ENCODE measurements around the gene NIN.
A peak's percentile ranks its signal among the peaks of the same experiment; 100 is the strongest.

The NIN gene

GRCh38 chr14:50798048-50798421, 32.9 kb downstream of the NIN start:
- H3K4me3 ChIP-seq (ENCODE audit: low read depth in 1 of 2, low read length in 1 of 2), result no peak overlapping the region
- H3K27ac ChIP-seq, result no peak overlapping the region
- TF ChIP-seq CTCF (IDR thresholded peaks at IDR 0.05), result no peak
- no peaks in the 10 kb centered on the region for H3K9me3 ChIP-seq
- H3K4me1 ChIP-seq (ENCODE audit: control insufficient read depth in 1 of 2, insufficient read depth in 1 of 2, low read depth in 1 of 2, low read length in 1 of 2), result peaks cover 19 to 24% of the 10 kb centered on the region in 2 experiments
- no peaks in the 10 kb centered on the region for H3K27me3 ChIP-seq
- H3K36me3 ChIP-seq, result peaks cover 44% of the 10 kb centered on the region

GRCh38 chr14:50797250-50798047, 33.5 kb downstream of the NIN start:
- no peak overlapping the region for H3K4me3 ChIP-seq (ENCODE audit: low read depth in 1 of 2, low read length in 1 of 2)
- TF ChIP-seq CTCF (IDR thresholded peaks at IDR 0.05), result no peak
- H3K4me1 ChIP-seq (ENCODE audit: control insufficient read depth in 1 of 2, insufficient read depth in 1 of 2, low read depth in 1 of 2, low read length in 1 of 2), result peaks cover 19 to 24% of the 10 kb centered on the region in 2 experiments
- no peaks in the 10 kb centered on the region for H3K27me3 ChIP-seq
- peak overlapping the region; percentile 25 for H3K27ac ChIP-seq
- no peaks in the 10 kb centered on the region for H3K9me3 ChIP-seq
- H3K36me3 ChIP-seq, result peaks cover 48% of the 10 kb centered on the region

- no peaks in the 10 kb centered on the region for H3K27me3 ChIP-seq
- TF ChIP-seq CTCF (IDR thresholded peaks at IDR 0.05), result no peak
- H3K4me1 ChIP-seq (ENCODE audit: control insufficient read depth in 1 of 2, insufficient read depth in 1 of 2, low read depth in 1 of 2, low read length in 1 of 2), result peaks cover 15 to 21% of the 10 kb centered on the region in 2 experiments
Observed at GRCh38 chr14:50796390-50796789, 34.6 kb downstream of the NIN start.

GRCh38 chr14:50795909-50796308, 35.1 kb downstream of the NIN start:
- Histone ChIP-seq H3K36me3 (peaks cover 55% of the 10 kb centered on the region), H3K27ac (peak overlapping the region; percentile 25), H3K4me3 (ENCODE audit: low read depth in 1 of 2, low read length in 1 of 2) (no peak overlapping the region), H3K9me3 (no peaks in the 10 kb centered on the region), H3K27me3 (no peaks in the 10 kb centered on the region), H3K4me1 (ENCODE audit: control insufficient read depth in 1 of 2, insufficient read depth in 1 of 2, low read depth in 1 of 2, low read length in 1 of 2) (peaks cover 12 to 16% of the 10 kb centered on the region in 2 experiments)
- TF ChIP-seq CTCF (IDR thresholded peaks at IDR 0.05), result no peak

More at GRCh38 chr14:50796390-50796789, 34.6 kb downstream of the NIN start:
- H3K9me3 ChIP-seq, result no peaks in the 10 kb centered on the region
- peak overlapping the region; percentile 25 for H3K27ac ChIP-seq
- H3K36me3 ChIP-seq, result peaks cover 53% of the 10 kb centered on the region
- no peak overlapping the region for H3K4me3 ChIP-seq (ENCODE audit: low read depth in 1 of 2, low read length in 1 of 2)

GRCh38 chr14:50795142-50795541, 35.8 kb downstream of the NIN start:
- H3K4me3 ChIP-seq (ENCODE audit: low read depth in 1 of 2, low read length in 1 of 2), result no peak overlapping the region
- H3K4me1 ChIP-seq (ENCODE audit: control insufficient read depth in 1 of 2, insufficient read depth in 1 of 2, low read depth in 1 of 2, low read length in 1 of 2), result peaks cover 5 to 9% of the 10 kb centered on the region in 2 experiments
- TF ChIP-seq CTCF (IDR thresholded peaks at IDR 0.05), result no peak
- no peaks in the 10 kb centered on the region for H3K27me3 ChIP-seq
- H3K9me3 ChIP-seq, result no peaks in the 10 kb centered on the region
- no peak overlapping the region for H3K27ac ChIP-seq
- peaks cover 62% of the 10 kb centered on the region for H3K36me3 ChIP-seq
